SK-N-SH treated with all-trans-retinoic acid at 6 μM for 48 hours (cell line): ENCODE measurements around the gene ARMH1.

Source experiments
- ATAC-seq: fragments of 200-7000 bp; cut with Tn5 transposase; 3 replicates; pipeline ENCODE4 v1.9.1; 2020; ENCODE audit warnings: mild to moderate bottlenecking, moderate library complexity
- BACH2 ChIP-seq: fragments of 250-450 bp; sonication (Bioruptor Pico); IDR thresholded peaks from 2 replicates; pipeline ENCODE4 v1.9.0; 2021; ENCODE audit warnings: mild to moderate bottlenecking, borderline replicate concordance
- CSDC2 ChIP-seq: fragments of 250-450 bp; sonication (Bioruptor Pico); IDR thresholded peaks from 2 replicates; pipeline ENCODE4 v1.5.0; 2020; ENCODE audit warnings: mild to moderate bottlenecking, moderate library complexity
- ESRRG ChIP-seq: fragments of 250-450 bp; sonication (Bioruptor Pico); IDR thresholded peaks from 2 replicates; pipeline ENCODE4 v1.6.1; 2021; ENCODE audit warnings: mild to moderate bottlenecking
- GLIS3 ChIP-seq: fragments of 250-450 bp; sonication (Bioruptor Pico); IDR thresholded peaks from 2 replicates; pipeline ENCODE4 v1.5.0; 2020; ENCODE audit warnings: mild to moderate bottlenecking, moderate library complexity
- OSR1 ChIP-seq: fragments of 250-450 bp; sonication (Bioruptor Pico); IDR thresholded peaks from 2 replicates; pipeline ENCODE4 v1.8.0; 2022; ENCODE audit warnings: moderate library complexity, mild to moderate bottlenecking, inconsistent platforms
- PPARA ChIP-seq: fragments of 250-450 bp; sonication (Bioruptor Pico); IDR thresholded peaks from 2 replicates; pipeline ENCODE4 v1.5.0; 2020; ENCODE audit warnings: mild to moderate bottlenecking, borderline replicate concordance
- RARB ChIP-seq: fragments of 250-450 bp; sonication (Bioruptor Pico); IDR thresholded peaks from 2 replicates; pipeline ENCODE4 v1.8.0; 2021; ENCODE audit warnings: mild to moderate bottlenecking, moderate library complexity
- SNAI2 ChIP-seq: fragments of 250-450 bp; sonication (Bioruptor Pico); IDR thresholded peaks from 2 replicates; pipeline ENCODE4 v1.5.0; 2020; ENCODE audit warnings: mild to moderate bottlenecking, moderate library complexity
- TCF4 ChIP-seq: fragments of 250-450 bp; sonication (Bioruptor Pico); IDR thresholded peaks from 2 replicates; pipeline ENCODE4 v1.8.0; 2021; ENCODE audit warnings: mild to moderate bottlenecking, moderate library complexity, borderline replicate concordance
- TOX ChIP-seq: fragments of 250-450 bp; sonication (Bioruptor Pico); IDR thresholded peaks from 2 replicates; pipeline ENCODE4 v1.8.0; 2021; ENCODE audit warnings: mild to moderate bottlenecking, moderate library complexity, borderline replicate concordance
- ZC3H10 ChIP-seq: fragments of 250-450 bp; sonication (Bioruptor Pico); IDR thresholded peaks from 2 replicates; pipeline ENCODE4 v1.5.1; 2021; ENCODE audit warnings: mild to moderate bottlenecking, moderate library complexity
- ZFP3 ChIP-seq: fragments of 250-450 bp; sonication (Bioruptor Pico); IDR thresholded peaks from 2 replicates; pipeline ENCODE4 v1.5.0; 2020; ENCODE audit warnings: mild to moderate bottlenecking, moderate library complexity
- ZFP30 ChIP-seq: fragments of 450-650 bp; formaldehyde crosslinking; IDR thresholded peaks from 2 replicates; pipeline ENCODE4 v1.5.0; 2022; ENCODE audit warnings: mild to moderate bottlenecking, moderate library complexity
- ZNF565 ChIP-seq: fragments of 450-650 bp; formaldehyde crosslinking; conservative IDR thresholded peaks from 2 replicates; pipeline ENCODE4 v1.5.0; 2020; ENCODE audit warnings: low read depth, mild to moderate bottlenecking, moderate library complexity
- ZNF70 ChIP-seq: fragments of 450-650 bp; formaldehyde crosslinking; IDR thresholded peaks from 2 replicates; pipeline ENCODE4 v1.5.0; 2020; ENCODE audit warnings: mild to moderate bottlenecking, moderate library complexity
- TF ChIP-seq, protein P1 (sequence below): fragments of 250-450 bp; sonication (Bioruptor Pico); IDR thresholded peaks from 2 replicates; pipeline ENCODE4 v1.5.1; 2021; ENCODE audit warnings: mild to moderate bottlenecking, moderate library complexity
- TF ChIP-seq, protein P2 (sequence below): fragments of 250-450 bp; sonication (Bioruptor Pico); IDR thresholded peaks from 2 replicates; pipeline ENCODE4 v1.5.0; 2020; ENCODE audit warnings: mild to moderate bottlenecking, moderate library complexity
- TF ChIP-seq, protein P3 (sequence below): fragments of 250-450 bp; sonication (Bioruptor Pico); IDR thresholded peaks from 2 replicates; pipeline ENCODE4 v1.5.1; 2020; ENCODE audit warnings: low read depth, mild to moderate bottlenecking, moderate library complexity
- TF ChIP-seq, protein P4 (sequence below): fragments of 250-450 bp; sonication (Bioruptor Pico); IDR thresholded peaks from 2 replicates; pipeline ENCODE4 v1.8.0; 2021; ENCODE audit warnings: low read depth, mild to moderate bottlenecking, moderate library complexity, borderline replicate concordance

ARMH1 gene

DNA sequence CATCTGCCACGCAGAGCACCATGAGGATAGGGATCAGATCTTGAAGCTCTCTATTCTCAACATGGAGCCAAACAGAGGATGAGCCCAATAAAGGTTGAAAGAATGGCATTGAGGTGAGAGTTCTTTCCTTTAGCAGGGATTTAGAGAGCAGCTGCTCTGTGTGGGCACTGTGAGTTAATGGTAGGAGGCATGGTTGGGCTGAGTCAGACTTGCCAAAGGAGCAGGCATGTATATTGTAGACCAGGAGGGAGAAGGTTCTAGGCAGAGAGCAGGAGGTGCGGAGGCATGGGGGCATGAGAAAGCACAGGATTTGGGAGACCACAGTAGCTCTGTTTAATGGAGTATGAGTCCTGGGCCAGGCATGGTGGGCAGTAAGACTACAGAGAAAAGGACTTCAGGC, 32.3 kb upstream of the ARMH1 start:
- TF ChIP-seq, protein P1, sequence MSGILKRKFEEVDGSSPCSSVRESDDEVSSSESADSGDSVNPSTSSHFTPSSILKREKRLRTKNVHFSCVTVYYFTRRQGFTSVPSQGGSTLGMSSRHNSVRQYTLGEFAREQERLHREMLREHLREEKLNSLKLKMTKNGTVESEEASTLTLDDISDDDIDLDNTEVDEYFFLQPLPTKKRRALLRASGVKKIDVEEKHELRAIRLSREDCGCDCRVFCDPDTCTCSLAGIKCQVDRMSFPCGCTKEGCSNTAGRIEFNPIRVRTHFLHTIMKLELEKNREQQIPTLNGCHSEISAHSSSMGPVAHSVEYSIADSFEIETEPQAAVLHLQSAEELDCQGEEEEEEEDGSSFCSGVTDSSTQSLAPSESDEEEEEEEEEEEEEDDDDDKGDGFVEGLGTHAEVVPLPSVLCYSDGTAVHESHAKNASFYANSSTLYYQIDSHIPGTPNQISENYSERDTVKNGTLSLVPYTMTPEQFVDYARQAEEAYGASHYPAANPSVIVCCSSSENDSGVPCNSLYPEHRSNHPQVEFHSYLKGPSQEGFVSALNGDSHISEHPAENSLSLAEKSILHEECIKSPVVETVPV (CRISPR knock-in tag) = no peak
- TF ChIP-seq PPARA (CRISPR knock-in tag) = no peak
- TF ChIP-seq, protein P2, sequence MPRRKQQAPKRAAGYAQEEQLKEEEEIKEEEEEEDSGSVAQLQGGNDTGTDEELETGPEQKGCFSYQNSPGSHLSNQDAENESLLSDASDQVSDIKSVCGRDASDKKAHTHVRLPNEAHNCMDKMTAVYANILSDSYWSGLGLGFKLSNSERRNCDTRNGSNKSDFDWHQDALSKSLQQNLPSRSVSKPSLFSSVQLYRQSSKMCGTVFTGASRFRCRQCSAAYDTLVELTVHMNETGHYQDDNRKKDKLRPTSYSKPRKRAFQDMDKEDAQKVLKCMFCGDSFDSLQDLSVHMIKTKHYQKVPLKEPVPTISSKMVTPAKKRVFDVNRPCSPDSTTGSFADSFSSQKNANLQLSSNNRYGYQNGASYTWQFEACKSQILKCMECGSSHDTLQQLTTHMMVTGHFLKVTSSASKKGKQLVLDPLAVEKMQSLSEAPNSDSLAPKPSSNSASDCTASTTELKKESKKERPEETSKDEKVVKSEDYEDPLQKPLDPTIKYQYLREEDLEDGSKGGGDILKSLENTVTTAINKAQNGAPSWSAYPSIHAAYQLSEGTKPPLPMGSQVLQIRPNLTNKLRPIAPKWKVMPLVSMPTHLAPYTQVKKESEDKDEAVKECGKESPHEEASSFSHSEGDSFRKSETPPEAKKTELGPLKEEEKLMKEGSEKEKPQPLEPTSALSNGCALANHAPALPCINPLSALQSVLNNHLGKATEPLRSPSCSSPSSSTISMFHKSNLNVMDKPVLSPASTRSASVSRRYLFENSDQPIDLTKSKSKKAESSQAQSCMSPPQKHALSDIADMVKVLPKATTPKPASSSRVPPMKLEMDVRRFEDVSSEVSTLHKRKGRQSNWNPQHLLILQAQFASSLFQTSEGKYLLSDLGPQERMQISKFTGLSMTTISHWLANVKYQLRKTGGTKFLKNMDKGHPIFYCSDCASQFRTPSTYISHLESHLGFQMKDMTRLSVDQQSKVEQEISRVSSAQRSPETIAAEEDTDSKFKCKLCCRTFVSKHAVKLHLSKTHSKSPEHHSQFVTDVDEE = no peak
- TF ChIP-seq RARB (CRISPR knock-in tag) = no peak
- TF ChIP-seq TCF4 (CRISPR knock-in tag) = no peak
- TF ChIP-seq, protein P3, sequence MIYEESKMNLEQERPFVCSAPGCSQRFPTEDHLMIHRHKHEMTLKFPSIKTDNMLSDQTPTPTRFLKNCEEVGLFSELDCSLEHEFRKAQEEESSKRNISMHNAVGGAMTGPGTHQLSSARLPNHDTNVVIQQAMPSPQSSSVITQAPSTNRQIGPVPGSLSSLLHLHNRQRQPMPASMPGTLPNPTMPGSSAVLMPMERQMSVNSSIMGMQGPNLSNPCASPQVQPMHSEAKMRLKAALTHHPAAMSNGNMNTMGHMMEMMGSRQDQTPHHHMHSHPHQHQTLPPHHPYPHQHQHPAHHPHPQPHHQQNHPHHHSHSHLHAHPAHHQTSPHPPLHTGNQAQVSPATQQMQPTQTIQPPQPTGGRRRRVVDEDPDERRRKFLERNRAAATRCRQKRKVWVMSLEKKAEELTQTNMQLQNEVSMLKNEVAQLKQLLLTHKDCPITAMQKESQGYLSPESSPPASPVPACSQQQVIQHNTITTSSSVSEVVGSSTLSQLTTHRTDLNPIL (CRISPR knock-in tag) = no peak
- TF ChIP-seq BACH2 (CRISPR knock-in tag) = no peak
- TF ChIP-seq OSR1 (CRISPR knock-in tag) = no peak
- no peak for TF ChIP-seq ZNF565
- no peak for TF ChIP-seq SNAI2 (CRISPR knock-in tag)
- no peak for TF ChIP-seq ZC3H10 (CRISPR knock-in tag)
- no peak for TF ChIP-seq ZFP30
- TF ChIP-seq TOX = no peak
- TF ChIP-seq, all 23 proteins: peak for 0
- no peak for ATAC-seq

DNA sequence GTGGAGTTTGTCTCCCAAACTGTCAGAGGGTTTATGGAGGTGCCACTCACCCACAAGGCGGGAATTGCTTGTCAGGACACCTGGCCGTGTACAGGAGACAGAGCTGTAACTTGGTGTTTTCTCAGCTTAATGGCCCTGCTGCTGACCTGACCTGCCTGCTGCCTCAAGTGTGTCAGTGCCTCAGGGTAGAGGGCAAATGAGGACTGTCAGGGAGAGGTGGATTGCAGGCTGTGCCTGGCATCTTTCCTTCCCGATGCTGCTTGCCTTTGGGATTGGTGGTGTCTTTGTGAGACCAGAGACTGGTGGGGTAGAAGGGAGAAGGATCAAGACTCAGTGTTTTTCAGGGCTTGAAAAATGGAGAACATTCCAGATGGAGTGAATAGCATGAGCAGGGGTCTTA, 31.6 kb upstream of the ARMH1 start:
- TF ChIP-seq CSDC2 (CRISPR knock-in tag) = no peak
- TF ChIP-seq, protein P1 (CRISPR knock-in tag) = no peak
- TF ChIP-seq ZFP3 = no peak
- no peak for TF ChIP-seq ESRRG (CRISPR knock-in tag)
- no peak for TF ChIP-seq BACH2 (CRISPR knock-in tag)
- TF ChIP-seq, protein P2 = no peak
- TF ChIP-seq GLIS3 (CRISPR knock-in tag) = no peak
- no peak for TF ChIP-seq OSR1 (CRISPR knock-in tag)
- no peak for TF ChIP-seq TCF4 (CRISPR knock-in tag)
- TF ChIP-seq, protein P4, sequence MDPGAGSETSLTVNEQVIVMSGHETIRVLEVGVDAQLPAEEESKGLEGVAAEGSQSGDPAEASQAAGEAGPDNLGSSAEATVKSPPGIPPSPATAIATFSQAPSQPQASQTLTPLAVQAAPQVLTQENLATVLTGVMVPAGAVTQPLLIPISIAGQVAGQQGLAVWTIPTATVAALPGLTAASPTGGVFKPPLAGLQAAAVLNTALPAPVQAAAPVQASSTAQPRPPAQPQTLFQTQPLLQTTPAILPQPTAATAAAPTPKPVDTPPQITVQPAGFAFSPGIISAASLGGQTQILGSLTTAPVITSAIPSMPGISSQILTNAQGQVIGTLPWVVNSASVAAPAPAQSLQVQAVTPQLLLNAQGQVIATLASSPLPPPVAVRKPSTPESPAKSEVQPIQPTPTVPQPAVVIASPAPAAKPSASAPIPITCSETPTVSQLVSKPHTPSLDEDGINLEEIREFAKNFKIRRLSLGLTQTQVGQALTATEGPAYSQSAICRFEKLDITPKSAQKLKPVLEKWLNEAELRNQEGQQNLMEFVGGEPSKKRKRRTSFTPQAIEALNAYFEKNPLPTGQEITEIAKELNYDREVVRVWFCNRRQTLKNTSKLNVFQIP = no peak
- no peak for TF ChIP-seq ZNF70 (CRISPR knock-in tag)
- no peak for ATAC-seq
